Osteoblast (primary cell): Measurements from ENCODE around the gene NELFB. TPM values are rescaled to one million over a fixed set of nuclear protein-coding genes. Genes with fewer than 3 reads are reported as not detected.

Experiments
- DNase-seq: peaks from one replicate; pipeline ENCODE4 v3.0.0; 2011; ENCODE audit warnings: low spot score, mixed read lengths; ENCODE audit not compliant: insufficient read length; ENCODE audit errors: missing footprints
- H2AFZ ChIP-seq: 2 replicates; pipeline ENCODE4 v1.6.0; 2011; ENCODE audit warnings: mild to moderate bottlenecking, low read length
- H3K27ac ChIP-seq: 2 replicates; pipeline ENCODE4 v1.5.1; 2011; ENCODE audit warnings: mild to moderate bottlenecking, low read depth, low read length, moderate library complexity
- H3K27me3 ChIP-seq: 2 replicates; pipeline ENCODE4 v1.6.0; 2012; ENCODE audit warnings: mild to moderate bottlenecking, control low read depth, inconsistent platforms, low read length, moderate library complexity; ENCODE audit not compliant: insufficient read depth
- H3K36me3 ChIP-seq: 2 replicates; pipeline ENCODE4 v1.5.1; 2011; ENCODE audit warnings: mild to moderate bottlenecking, low read length, control low read depth, moderate library complexity; ENCODE audit not compliant: insufficient read depth
- H3K4me1 ChIP-seq: 2 replicates; pipeline ENCODE4 v1.5.1; 2011; ENCODE audit warnings: mild to moderate bottlenecking, low read length, control low read depth, moderate library complexity; ENCODE audit not compliant: insufficient read depth
- H3K4me2 ChIP-seq: 2 replicates; pipeline ENCODE4 v1.6.0; 2011; ENCODE audit warnings: mild to moderate bottlenecking, low read length; ENCODE audit not compliant: insufficient read depth
- H3K4me3 ChIP-seq: fragments of 200-600 bp; sonication (generic); 3 replicates; pipeline ENCODE4 v1.5.1; 2012; ENCODE audit warnings: mild to moderate bottlenecking, low read length, inconsistent platforms; ENCODE audit not compliant: insufficient read depth
- H3K79me2 ChIP-seq: 2 replicates; pipeline ENCODE4 v1.6.0; 2012; ENCODE audit warnings: mild to moderate bottlenecking, low read length, control low read depth, inconsistent platforms; ENCODE audit not compliant: insufficient read depth
- H3K9me3 ChIP-seq: 2 replicates; pipeline ENCODE4 v1.5.1; 2011; ENCODE audit warnings: low read depth, low read length, control low read depth
- H4K20me1 ChIP-seq: 2 replicates; pipeline ENCODE4 v1.6.0; 2012; ENCODE audit warnings: mild to moderate bottlenecking, low read length, control low read depth; ENCODE audit not compliant: insufficient read depth
- CTCF ChIP-seq: IDR thresholded peaks from 2 replicates; pipeline ENCODE4 v1.5.1; 2011; ENCODE audit warnings: mild to moderate bottlenecking, low read depth, low read length, moderate library complexity; ENCODE audit errors: extremely low read depth
- total RNA-seq: library from RNA; depleted of rRNA; stranded (reverse); fragments of >200 nt; gene quantifications from 2 replicates; pipeline ENCODE4 v1.2.3, GENCODE V29; 2012

Gene NELFB
- total RNA-seq, 1 donor: 47.4 TPM

DNA sequence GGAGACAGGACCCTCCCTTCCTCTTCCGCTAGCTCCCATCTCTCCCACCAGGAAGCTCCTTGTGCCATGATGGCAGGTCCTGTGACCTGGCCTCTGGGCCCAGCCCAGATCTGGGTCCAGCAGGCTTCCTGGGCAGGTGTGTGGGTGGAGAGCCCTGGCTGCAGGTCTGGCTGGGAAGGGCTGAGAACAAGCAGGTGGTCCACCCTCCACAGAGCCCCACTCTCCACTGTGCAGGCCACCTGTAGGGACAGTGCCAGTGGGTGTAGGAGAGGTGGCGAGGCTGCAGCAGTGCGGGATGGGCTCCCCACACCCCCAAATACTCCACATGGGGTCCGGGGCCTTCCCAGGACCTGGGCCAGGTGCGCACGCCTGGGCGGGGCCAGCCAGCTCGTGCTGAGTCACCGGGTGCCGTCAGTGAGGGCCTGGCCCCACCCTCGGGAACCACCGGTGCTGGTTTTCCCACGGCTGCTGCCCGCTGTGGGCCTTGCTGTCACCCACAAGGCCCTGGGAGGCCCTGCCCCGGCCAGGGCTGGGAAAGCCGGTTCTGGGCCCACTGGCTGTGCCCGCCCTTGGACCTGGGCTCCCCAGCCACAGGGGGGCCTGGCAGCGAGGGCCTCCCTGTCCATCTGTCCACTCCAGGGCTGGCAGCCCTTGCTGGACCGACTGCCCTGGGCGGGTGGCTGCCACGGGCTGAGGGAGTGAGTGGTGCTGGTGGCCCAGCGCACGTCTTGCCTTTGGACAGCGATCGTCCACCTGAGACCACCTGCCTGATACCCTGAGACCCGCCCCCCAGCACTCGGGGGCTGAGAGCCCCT is 56.3 kb downstream of the NELFB start:
- Histone ChIP-seq H2AFZ (no peak overlapping the region), H3K4me2 (no peak overlapping the region), H3K27ac (no peak overlapping the region), H3K79me2 (no peaks in the 10 kb centered on the region), H3K4me1 (no peaks in the 10 kb centered on the region), H3K27me3 (no peaks in the 10 kb centered on the region), H4K20me1 (no peaks in the 10 kb centered on the region), H3K9me3 (no peaks in the 10 kb centered on the region), H3K4me3 (no peak overlapping the region), H3K36me3 (no peaks in the 10 kb centered on the region)
- TF ChIP-seq CTCF: no peak
- DNase-seq: peak; percentile 93

- no peak for TF ChIP-seq CTCF
- Histone ChIP-seq H3K36me3 (no peaks in the 10 kb centered on the region), H3K27me3 (no peaks in the 10 kb centered on the region)
Measured at GRCh38 chr9:137311986-137312851, 57.1 kb downstream of the NELFB start.

DNA sequence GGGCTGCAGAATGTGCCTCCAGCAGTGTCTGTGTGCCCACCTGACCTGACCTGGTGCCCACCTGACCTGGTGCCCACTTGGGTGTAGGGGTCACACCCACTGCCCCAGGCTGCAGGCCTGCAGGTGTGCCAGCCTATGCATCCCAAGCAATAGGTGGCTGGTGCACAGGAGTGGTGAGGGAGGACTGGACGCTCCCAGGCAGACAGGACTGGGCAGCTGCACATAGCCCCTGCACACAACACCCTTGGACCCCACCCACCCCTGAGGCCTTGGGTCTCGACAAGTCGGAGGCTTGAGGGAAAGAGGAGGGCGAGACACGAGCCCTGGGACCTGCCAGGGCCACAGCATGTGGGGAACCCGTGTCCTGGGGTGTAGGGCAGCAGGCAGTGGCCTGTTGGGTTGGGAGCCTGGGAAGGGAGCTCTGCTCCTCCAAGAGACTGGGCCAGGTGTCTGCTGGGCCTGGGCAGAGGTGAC is 57.8 kb downstream of the NELFB start:
- no peak for TF ChIP-seq CTCF

More at GRCh38 chr9:137311986-137312851, 57.1 kb downstream of the NELFB start:
- peak; percentile 94 for DNase-seq
- no peak overlapping the region for H3K4me2 ChIP-seq
- no peak overlapping the region for H3K4me3 ChIP-seq
- H3K4me1 ChIP-seq: no peaks in the 10 kb centered on the region
- H2AFZ ChIP-seq: no peak overlapping the region
- no peak overlapping the region for H3K27ac ChIP-seq
- no peaks in the 10 kb centered on the region for H4K20me1 ChIP-seq
- no peaks in the 10 kb centered on the region for H3K79me2 ChIP-seq
- H3K9me3 ChIP-seq: no peaks in the 10 kb centered on the region

More for the DNA sequence above, 57.8 kb downstream of the NELFB start:
- Histone ChIP-seq H3K4me3 (no peak overlapping the region), H2AFZ (no peak overlapping the region), H3K79me2 (no peaks in the 10 kb centered on the region), H3K27me3 (no peaks in the 10 kb centered on the region), H3K4me1 (no peaks in the 10 kb centered on the region), H4K20me1 (no peaks in the 10 kb centered on the region), H3K9me3 (no peaks in the 10 kb centered on the region), H3K4me2 (no peak overlapping the region), H3K36me3 (no peaks in the 10 kb centered on the region), H3K27ac (no peak overlapping the region)
- peak; percentile 83 for DNase-seq
